Neural cell (in vitro differentiated cells): ENCODE measurements around the gene GALNT10.

Experiments used
- EP300 ChIP-seq: fragments of 450-650 bp; conservative IDR thresholded peaks from 2 replicates; pipeline ENCODE4 v1.6.1; 2014; ENCODE audit warnings: antibody characterized with exemption, mild to moderate bottlenecking, moderate library complexity; ENCODE audit not compliant: poor library complexity, severe bottlenecking
- EZH2 ChIP-seq: fragments of 200-600, 300-800 bp; shearing (Covaris generic), sonication (generic); IDR thresholded peaks from 2 replicates; pipeline ENCODE4 v1.6.1; 2014; ENCODE audit warnings: antibody characterized with exemption, low read length, borderline replicate concordance, mild to moderate bottlenecking; ENCODE audit not compliant: insufficient read depth, poor library complexity, severe bottlenecking
- POLR2AphosphoS5 ChIP-seq: IDR thresholded peaks from 2 replicates; pipeline ENCODE4 v1.6.1; 2012
- RAD21 ChIP-seq: fragments of 450-650 bp; conservative IDR thresholded peaks from 2 replicates; pipeline ENCODE4 v1.6.1; 2014; ENCODE audit warnings: antibody characterized with exemption, mild to moderate bottlenecking, moderate library complexity
- SMC3 ChIP-seq: fragments of 450-650 bp; conservative IDR thresholded peaks from 2 replicates; pipeline ENCODE4 v1.6.1; 2014; ENCODE audit warnings: antibody characterized with exemption, mild to moderate bottlenecking, moderate library complexity; ENCODE audit not compliant: poor library complexity
- TAF1 ChIP-seq: IDR thresholded peaks from 2 replicates; pipeline ENCODE4 v1.6.1; 2012; ENCODE audit warnings: low read depth
- TF ChIP-seq, protein P1 (sequence below): fragments of 450-650 bp; IDR thresholded peaks from 2 replicates; pipeline ENCODE4 v1.5.1; 2014; ENCODE audit warnings: antibody characterized with exemption, mild to moderate bottlenecking, moderate library complexity; ENCODE audit not compliant: poor library complexity, severe bottlenecking
- TF ChIP-seq, protein P2 (sequence below): IDR thresholded peaks from 2 replicates; pipeline ENCODE4 v1.6.1; 2012; ENCODE audit warnings: borderline replicate concordance

DNA sequence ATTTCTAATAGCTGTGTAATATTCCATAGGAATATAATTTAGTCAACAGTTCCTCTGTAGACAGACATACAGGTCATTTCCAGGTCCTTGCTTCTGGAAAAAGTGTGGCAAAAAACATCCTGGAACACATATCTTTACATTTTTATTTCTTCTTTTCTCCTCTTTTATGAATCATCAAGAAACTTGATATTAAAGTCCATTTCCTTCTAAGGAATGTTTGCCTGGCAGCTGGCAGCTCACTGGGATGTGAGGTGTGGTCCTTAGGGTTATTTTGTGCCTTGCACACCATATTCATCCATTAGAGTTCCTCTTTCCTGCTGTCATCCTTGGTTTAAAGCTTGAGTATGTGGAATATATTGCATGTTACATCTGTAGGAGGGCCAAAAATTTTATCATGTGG lies 122.0 kb downstream of the GALNT10 start:
- TF ChIP-seq, protein P1, sequence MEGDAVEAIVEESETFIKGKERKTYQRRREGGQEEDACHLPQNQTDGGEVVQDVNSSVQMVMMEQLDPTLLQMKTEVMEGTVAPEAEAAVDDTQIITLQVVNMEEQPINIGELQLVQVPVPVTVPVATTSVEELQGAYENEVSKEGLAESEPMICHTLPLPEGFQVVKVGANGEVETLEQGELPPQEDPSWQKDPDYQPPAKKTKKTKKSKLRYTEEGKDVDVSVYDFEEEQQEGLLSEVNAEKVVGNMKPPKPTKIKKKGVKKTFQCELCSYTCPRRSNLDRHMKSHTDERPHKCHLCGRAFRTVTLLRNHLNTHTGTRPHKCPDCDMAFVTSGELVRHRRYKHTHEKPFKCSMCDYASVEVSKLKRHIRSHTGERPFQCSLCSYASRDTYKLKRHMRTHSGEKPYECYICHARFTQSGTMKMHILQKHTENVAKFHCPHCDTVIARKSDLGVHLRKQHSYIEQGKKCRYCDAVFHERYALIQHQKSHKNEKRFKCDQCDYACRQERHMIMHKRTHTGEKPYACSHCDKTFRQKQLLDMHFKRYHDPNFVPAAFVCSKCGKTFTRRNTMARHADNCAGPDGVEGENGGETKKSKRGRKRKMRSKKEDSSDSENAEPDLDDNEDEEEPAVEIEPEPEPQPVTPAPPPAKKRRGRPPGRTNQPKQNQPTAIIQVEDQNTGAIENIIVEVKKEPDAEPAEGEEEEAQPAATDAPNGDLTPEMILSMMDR = no peak
- no peak for TF ChIP-seq SMC3
- TF ChIP-seq EZH2 = no peak
- TF ChIP-seq, protein P2, sequence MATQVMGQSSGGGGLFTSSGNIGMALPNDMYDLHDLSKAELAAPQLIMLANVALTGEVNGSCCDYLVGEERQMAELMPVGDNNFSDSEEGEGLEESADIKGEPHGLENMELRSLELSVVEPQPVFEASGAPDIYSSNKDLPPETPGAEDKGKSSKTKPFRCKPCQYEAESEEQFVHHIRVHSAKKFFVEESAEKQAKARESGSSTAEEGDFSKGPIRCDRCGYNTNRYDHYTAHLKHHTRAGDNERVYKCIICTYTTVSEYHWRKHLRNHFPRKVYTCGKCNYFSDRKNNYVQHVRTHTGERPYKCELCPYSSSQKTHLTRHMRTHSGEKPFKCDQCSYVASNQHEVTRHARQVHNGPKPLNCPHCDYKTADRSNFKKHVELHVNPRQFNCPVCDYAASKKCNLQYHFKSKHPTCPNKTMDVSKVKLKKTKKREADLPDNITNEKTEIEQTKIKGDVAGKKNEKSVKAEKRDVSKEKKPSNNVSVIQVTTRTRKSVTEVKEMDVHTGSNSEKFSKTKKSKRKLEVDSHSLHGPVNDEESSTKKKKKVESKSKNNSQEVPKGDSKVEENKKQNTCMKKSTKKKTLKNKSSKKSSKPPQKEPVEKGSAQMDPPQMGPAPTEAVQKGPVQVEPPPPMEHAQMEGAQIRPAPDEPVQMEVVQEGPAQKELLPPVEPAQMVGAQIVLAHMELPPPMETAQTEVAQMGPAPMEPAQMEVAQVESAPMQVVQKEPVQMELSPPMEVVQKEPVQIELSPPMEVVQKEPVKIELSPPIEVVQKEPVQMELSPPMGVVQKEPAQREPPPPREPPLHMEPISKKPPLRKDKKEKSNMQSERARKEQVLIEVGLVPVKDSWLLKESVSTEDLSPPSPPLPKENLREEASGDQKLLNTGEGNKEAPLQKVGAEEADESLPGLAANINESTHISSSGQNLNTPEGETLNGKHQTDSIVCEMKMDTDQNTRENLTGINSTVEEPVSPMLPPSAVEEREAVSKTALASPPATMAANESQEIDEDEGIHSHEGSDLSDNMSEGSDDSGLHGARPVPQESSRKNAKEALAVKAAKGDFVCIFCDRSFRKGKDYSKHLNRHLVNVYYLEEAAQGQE = no peak
- TF ChIP-seq TAF1 = no peak
- TF ChIP-seq RAD21 = no peak
- no peak for TF ChIP-seq POLR2AphosphoS5
- no peak for TF ChIP-seq EP300
